HG03575 (cell line): ENCODE results near the gene ACAA1.

ENCODE experiments used
- ATAC-seq: cut with Tn5 transposase; IDR thresholded peaks from one replicate; pipeline ENCODE4 v1.9.1; 2021; ENCODE audit not compliant: unreplicated experiment, insufficient number of reproducible peaks, low FRiP score; ENCODE audit errors: extremely low read depth

Gene ACAA1

GRCh38 chr3:38111201-38111600 is 25.7 kb downstream of the ACAA1 start:
- ATAC-seq = no peak

- no peak for ATAC-seq
Measured at GRCh38 chr3:38110314-38111050, 26.4 kb downstream of the ACAA1 start.

- no peak for ATAC-seq
Measured at GRCh38 chr3:38109580-38110313, 27.2 kb downstream of the ACAA1 start.

GRCh38 chr3:38108649-38109579 is 28.0 kb downstream of the ACAA1 start:
- ATAC-seq = no peak

- no peak for ATAC-seq
Measured at GRCh38 chr3:38107911-38108648, 28.8 kb downstream of the ACAA1 start.

GRCh38 chr3:38105525-38105924 is 31.4 kb downstream of the ACAA1 start:
- ATAC-seq = no peak

- ATAC-seq = no peak
Measured at GRCh38 chr3:38102444-38102814, 34.5 kb downstream of the ACAA1 start.

- no peak for ATAC-seq
Measured at GRCh38 chr3:38101811-38102443, 35.0 kb downstream of the ACAA1 start.

GRCh38 chr3:38100498-38100897 is 36.4 kb downstream of the ACAA1 start:
- ATAC-seq = no peak

- ATAC-seq = no peak
Measured at GRCh38 chr3:38099518-38099917, 37.4 kb downstream of the ACAA1 start.

- no peak for ATAC-seq
Measured at GRCh38 chr3:38098376-38098723, 38.6 kb downstream of the ACAA1 start.

GRCh38 chr3:38097446-38098375 is 39.2 kb downstream of the ACAA1 start:
- ATAC-seq = no peak

GRCh38 chr3:38095669-38096483 is 41.1 kb downstream of the ACAA1 start:
- ATAC-seq = no peak

- no peak for ATAC-seq
Measured at GRCh38 chr3:38094999-38095398, 41.9 kb downstream of the ACAA1 start.

- no peak for ATAC-seq
Measured at GRCh38 chr3:38090453-38090852, 46.5 kb downstream of the ACAA1 start.

- no peak for ATAC-seq
Measured at GRCh38 chr3:38089163-38089562, 47.8 kb downstream of the ACAA1 start.
